HG03442 (cell line): ENCODE measurements around the gene TNRC18.

ENCODE experiments used
- ATAC-seq: cut with Tn5 transposase; IDR thresholded peaks from one replicate; pipeline ENCODE4 v1.9.1; 2021; ENCODE audit warnings: mild to moderate bottlenecking, moderate library complexity; ENCODE audit not compliant: unreplicated experiment

TNRC18 gene

DNA sequence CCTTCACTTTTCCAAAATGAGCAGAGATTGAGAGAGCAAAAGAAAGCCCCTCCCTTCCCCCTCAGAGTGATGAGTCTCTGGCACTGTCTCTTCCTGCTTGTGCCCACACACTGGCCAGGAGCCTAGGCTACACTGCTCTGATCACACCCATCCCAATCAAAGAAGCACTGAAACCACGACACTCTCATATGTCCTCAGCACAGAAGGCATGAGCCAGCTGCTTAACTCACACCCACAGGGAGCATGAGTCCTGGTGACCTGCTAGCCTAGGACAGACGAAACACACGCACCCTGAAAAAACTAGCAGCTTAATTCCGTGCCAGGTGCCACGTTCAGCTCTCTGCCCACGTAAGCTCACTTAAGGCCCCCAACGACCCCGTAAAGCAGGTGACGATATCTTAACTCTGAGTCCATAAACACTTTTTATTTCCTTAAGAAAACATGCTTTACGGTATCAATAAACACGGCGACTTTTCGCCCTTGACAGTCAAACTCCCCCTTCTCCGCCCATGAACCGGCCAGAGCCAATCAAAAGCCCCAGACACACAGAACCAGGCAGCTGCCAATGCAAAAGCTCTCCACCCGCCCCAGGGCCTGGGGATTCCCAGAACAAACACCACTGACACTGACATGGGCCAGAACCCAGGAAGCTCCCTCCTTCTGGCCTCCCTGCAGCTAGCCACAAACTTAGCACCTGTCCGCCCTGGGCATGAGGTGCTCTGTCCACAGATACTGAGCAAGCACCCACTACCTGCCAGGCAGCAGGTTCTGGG is 69.0 kb downstream of the TNRC18 start:
- no peak for ATAC-seq

DNA sequence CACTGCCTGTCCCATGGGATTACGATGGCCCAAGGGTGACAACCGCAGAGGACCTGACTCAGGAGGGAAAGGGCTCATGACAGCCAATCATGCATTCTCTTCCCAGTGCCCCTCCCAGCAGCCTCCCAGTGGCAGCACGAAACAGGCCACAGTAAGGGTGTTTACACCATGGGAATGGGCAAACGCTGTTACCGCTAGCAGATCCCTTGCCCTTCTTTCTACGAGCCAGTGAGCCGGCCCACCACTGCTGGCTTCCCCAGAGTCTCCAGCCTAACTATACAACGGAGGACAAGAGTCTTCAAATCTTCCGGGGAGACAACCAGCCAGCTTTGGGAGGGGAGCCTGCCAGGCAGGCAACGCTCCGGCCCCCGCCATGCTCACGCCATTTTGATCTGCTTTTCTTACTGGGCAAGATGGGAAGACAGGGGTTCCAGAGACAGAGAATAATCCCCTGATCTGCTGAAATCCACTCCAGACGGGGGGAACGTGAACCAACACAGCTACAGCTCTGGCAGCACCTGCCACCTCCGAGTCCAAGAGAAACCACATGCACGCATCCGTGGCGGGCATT is 71.1 kb downstream of the TNRC18 start:
- no peak for ATAC-seq

- no peak for ATAC-seq
These were observed 71.9 kb downstream of the TNRC18 start for GRCh38 chr7:5351507-5352265.

GRCh38 chr7:5350600-5351385 is 72.8 kb downstream of the TNRC18 start:
- ATAC-seq, result no peak

DNA sequence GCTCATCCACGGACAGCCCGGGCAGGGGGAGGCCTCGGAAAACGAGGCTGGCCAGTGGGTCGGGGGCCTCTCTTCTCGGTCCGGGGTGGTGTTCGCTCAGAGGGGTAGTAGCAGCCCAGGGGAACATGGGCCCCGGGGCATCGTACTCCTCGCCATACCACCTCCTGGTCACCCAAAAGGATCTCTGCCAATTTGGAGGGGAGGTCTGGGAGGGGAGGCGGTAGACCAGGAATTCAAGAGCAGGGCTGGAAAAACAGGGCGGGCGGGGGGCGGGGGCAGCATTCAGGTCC is 73.5 kb downstream of the TNRC18 start:
- ATAC-seq, result no peak

DNA sequence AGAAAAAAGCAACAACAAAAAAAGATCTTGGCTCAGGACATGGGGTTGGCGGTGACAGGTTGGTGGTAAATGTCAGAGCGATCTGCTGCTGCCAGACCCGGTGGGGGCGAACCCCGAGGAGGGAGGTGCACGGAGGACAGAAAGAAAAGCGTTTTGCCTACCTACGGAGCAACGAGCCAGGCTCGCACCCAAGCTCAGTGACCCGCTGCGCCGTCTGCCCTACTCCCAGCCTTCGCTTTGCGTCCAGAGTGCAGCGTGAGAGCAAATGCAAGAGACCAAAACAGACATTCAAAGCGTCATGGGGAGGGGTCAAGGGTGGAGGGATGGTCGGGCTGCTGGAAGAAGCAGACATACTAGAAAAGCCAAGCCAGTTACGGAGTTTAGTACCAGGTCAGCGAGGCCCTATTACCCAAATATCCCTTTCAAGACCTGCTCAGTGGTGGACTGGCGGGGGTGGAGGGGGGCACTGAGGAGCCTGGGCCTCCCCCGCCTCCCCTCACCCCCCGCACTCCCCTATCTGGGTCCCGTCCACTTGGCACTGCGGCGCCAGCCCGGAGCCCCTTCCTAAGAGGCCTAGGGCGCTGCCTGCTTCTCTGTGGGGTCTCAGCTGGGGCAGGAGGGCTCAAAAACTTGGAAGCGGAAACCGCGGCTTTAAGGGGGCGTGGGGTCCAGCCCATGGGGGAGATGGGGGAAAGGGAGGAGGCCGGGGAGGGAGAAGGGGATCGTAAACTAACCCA is 74.0 kb downstream of the TNRC18 start:
- ATAC-seq, result no peak

GRCh38 chr7:5349005-5349380 is 74.6 kb downstream of the TNRC18 start:
- ATAC-seq, result no peak

DNA sequence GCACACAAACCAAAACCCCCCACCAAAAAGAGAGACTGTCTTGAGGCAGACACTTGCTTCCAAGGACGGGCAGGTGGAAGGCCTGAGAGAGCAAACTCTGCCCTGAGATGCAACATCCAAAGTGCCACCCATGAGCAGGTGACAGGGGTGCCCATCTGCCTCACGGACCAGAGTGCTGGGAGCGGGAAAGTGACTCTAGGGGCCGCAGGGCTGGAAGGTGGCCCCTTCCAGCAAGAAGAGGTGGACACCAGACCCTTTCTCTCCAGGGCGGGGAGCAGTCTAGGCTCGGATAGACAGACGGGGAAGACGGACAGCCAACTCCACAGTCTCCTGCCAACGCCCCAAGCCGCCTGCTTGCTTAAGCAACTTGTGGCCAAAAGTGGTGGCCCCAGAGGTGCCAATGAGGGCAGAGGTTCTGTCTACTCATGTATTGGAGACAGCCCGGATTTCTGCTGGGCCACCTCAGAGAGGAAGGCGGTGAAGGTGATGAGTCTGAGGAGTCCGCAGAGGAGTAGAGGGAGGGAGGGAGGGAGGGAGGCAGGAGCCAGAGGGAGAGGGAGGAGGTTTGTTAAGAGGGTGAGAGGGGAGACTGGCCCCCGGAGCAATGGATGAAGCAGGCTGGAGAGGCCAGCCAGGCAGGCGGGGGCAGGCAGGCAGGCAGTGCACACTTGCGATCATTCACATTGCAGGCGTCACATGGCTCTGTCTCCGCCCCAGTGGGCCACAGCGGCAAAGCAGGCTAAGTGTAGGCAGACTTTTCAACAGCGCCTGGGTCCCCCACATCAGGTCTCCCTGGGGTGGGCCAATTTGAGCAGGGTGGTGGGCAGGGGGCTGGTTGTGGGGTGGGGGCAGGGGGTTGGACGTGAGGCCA is 75.3 kb downstream of the TNRC18 start:
- no peak for ATAC-seq

DNA sequence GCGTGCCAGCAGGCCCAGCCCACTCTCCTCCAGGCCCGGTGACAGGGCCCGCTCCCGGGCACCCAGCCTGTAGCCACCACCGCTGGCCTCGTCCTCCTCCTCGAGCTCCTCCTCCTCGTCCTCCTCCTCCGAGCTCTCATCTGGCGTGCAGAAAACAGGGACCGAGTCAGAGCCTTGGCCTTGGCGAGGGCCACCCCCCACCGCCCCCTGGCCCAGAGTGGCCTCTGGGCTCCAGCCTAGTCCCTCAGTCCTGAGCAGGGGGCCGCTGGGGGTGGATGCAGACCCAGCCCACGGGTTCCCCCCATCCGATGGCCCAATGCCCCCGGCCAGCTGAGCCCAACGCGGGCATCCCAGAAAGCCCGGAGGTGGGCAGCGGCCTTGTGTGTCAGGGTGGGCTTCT is 78.0 kb downstream of the TNRC18 start:
- no peak for ATAC-seq

DNA sequence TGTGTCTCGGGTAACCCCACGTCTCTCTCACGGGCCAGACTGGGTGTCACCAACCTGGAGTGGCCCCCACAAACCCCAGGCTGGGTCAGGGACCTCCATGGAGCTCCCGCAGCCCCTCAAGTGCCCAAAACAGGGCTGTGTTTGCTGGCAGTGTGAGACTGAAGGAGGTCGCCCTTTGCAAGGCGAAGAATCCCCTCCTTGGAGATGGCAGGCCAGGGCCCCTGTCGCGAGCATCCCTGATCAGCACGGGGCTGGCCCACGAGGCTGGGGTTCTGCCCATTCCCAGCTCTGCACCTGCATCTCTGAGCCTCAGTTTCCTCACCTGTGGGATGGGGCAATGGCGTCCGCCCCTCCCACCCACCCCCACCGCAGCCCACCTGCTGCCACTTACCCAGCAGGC is 78.5 kb downstream of the TNRC18 start:
- no peak for ATAC-seq

DNA sequence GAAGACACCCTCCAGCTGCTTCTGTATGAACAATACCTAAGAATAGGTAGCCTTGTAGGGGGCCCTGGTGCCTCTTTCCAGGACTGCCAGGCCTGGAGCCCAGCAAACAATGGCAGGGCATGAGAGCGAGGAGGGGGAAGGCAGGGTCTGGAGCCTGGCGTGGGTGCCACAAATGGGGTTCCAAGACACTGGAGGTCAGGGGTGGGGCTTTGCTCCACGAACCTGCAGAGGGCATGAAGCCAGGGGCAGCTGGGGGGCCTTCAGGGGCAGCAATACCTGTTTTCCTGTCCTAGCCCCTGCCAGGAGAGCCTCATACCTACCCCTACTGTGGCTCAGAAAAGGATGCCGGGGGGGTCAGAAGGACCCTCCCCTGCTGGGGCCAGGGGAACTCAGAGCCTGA is 79.3 kb downstream of the TNRC18 start:
- ATAC-seq, result no peak

- ATAC-seq, result no peak
These were observed 79.8 kb downstream of the TNRC18 start for GRCh38 chr7:5343884-5344283.

DNA sequence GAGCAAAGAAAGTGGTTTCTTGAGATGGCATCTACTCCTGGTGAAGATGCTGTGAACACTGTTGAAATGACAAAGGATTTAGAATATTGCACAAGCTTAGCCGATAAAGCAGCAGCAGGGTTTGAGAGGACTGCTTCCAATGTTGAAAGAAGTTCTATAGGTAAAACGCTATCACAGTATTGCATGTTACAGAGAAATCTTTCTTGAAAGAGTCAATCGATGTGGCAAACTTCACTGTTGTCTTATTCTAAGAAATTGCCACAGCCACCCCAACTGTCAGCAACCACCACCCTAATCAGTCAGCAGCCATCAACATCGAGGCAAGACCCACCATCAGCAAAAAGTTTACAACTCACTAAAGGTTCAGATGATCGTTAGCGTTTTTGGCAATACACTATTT is 81.0 kb downstream of the TNRC18 start:
- ATAC-seq, result no peak

DNA sequence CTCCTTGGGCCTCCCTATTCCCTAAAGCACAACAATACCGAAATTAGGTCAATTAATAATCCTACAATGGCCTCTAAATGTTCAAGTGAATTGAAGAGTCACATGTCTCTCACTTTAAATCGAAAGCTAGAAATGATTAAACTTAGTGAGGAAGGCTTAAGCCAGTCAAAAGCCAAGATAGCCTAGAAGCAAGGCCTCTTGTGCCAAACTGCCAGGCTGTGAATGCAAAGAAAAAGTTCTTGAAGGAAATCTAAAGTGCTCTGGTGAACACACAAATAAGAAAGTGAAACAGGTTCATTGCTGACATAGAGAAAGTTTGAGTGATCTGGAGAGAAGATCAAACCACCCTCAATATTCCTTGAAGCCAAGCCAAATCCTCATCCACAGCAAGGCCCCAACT is 83.7 kb downstream of the TNRC18 start:
- no peak for ATAC-seq

GRCh38 chr7:5337047-5337446 is 86.6 kb downstream of the TNRC18 start:
- no peak for ATAC-seq

GRCh38 chr7:5334671-5335070 is 89.0 kb downstream of the TNRC18 start:
- no peak for ATAC-seq

- ATAC-seq, result no peak
These were observed 90.3 kb downstream of the TNRC18 start for GRCh38 chr7:5333121-5334045.

DNA sequence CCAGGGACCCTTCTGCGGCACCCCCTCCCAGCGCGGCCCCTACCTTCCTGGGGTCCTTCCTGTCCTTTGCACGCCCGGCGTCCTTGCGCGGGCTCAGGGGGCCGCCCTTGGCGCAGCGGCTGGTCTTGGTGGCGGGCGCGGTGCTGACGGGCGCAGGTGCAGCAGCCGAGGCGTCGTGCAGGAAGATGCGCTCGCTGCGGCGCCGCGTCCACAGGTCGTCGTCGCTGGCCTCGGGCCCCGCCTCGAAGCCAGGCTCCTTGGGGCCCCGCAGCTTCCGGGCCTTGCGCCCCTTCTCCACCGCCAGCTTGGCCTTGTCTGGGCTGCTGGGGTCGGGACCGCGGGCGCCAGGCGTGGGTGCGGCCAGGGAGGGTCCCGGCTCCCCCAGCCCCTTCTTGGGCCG is 91.1 kb downstream of the TNRC18 start:
- ATAC-seq, result no peak

DNA sequence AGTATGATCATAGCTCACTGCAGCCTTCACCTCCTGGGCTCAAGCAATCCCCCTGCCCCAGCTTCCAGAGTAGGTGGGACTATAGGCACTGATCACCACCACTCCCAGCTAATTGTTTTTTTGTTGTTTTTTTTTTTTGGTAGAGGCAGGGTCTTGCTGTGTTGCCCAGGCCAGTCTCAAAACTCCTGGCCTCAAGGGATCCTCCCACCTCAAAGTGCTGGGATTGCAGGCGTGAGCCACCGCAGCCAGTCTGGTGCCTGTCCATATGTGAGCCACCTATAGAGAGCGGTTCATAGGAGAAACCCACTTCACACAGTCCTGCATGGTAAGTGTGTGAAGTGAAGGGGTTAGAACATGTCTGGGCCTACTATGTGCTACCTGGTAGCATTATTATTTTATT is 93.3 kb downstream of the TNRC18 start:
- no peak for ATAC-seq
